Stimulated activated naive CD4-positive, alpha-beta T cell (primary cell): ENCODE measurements around the gene GOLGA7B.
"Not testable (repeated sequence)": the region's sequence is repeated elsewhere in the genome, so short reads cannot be mapped to it uniquely, and the experiment has no call there.

Experiments used
- DNase-seq, 6 experiments: peaks; one replicate each; lab custom pipeline; 2025; lab: John Stamatoyannopoulos, UW

The GOLGA7B gene

DNA sequence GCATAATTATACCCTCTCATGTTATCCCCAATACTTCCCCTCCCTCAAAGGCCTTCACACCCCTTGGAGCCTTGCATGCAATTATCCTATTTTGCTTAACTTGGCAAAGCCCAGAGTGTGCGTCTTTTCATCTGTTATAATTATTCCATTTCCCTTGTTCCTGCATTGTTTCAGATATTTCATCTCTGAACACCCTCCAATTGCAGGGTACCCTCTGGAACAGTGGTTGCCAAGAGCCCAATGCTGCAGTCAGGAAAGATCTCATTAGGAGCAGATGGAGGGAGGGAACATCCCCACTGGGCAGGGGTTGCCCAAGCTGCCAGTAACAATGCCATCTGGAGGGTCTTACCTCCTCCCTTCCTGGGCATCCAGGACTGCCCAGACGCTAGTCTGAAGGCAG, 18.4 kb upstream of the GOLGA7B start:
- no peak for DNase-seq

DNA sequence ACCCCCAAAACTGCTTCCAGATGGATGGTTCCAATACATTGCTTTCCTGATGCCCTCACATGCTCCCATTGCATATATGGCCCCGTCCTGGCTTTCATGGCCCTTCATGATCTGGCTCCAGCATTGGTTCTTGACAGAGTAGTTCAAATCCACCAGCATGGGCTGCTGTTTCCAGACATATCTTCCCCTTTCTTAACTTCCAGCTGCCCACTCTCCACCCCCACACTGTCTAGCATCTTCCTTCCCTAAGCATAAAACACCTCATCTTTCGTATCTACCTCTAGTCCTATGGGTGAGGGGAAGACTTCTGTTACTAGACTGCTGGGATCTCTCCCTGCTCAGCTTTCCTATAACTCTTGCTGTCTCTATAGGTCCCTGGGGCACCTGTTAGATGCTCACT, 13.2 kb upstream of the GOLGA7B start:
- no peak for DNase-seq

DNA sequence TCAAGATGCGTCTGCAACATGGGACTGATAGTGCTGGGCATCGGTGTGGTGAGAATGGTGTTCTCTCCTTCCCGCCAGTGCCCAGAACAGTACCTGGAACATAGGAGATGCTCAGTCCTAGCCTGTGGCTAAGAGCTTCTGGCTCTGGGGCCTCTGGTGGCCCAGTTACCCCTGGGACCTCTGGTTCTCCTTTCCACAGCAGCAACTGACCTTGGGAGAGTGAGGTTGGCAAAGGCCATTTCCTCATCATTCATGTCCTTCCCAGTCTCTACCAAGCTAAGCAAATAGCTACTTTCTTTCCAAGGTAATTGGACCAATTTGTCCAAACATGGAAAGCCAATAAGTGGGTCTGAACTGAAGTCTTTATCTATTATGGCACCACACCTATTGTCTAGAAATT, 11.6 kb upstream of the GOLGA7B start:
- no peak for DNase-seq

DNA sequence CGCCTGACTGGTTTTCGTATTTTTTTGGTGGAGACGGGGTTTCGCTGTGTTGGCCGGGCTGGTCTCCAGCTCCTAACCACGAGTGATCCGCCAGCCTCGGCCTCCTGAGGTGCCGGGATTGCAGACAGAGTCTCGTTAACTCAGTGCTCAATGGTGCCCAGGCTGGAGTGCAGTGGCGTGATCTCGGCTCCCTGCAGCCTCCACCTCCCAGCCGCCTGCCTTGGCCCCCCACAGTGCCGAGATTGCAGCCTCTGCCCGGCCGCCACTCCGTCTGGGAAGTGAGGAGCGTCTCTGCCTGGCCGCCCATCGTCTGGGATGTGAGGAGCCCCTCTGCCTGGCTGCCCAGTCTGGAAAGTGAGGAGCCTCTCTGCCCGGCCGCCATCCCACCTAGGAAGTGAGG, 8.5 kb upstream of the GOLGA7B start:
- DNase-seq: not testable (repeated sequence)

- DNase-seq: not testable (repeated sequence)
Measured at GRCh38 chr10:97842114-97842513, 7.5 kb upstream of the GOLGA7B start.

GRCh38 chr10:97842656-97843280, 6.9 kb upstream of the GOLGA7B start:
- no peak for DNase-seq

DNA sequence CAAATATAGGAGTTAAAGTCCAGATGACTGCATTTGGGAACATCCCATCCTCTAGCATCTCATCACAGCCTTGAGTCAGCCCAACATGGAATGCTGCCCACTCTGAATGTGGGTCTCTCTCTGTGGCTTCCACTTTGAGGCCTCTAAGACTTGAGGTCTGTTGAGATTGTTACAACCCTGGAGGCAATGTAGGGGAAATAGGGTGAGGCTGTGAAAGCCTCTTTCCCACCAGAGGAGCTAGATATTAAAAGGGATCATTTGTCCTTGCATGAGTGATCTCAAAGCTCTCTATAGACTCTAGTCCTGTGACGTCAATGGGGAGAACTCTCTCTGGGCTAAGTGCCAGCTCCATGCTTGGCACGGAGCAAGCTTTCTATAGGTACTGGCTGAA, 6.4 kb upstream of the GOLGA7B start:
- no peak for DNase-seq

- not testable (repeated sequence) for DNase-seq
Measured at GRCh38 chr10:97843972-97844371, 5.7 kb upstream of the GOLGA7B start.

DNA sequence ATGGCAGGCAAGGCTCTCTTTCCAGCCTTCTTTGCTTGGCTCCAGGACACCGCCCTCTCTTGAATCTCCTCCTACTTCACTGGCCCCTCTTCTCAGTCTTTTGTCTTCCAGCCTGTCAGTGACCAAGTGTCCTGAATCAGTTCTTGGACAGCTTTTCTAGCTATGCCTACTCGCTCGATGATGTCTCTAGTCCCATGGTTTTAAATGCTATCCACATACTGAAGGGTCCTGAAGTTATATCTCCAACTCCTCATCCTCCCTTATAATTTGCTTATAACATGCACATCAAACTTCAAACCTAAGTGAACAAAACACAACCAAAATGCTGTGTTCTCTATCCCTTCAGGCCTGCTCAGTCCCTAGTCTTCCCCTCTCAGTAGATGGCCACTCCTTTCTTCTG, 5.0 kb upstream of the GOLGA7B start:
- no peak for DNase-seq

GRCh38 chr10:97849103-97849686, 448 bp upstream of the GOLGA7B start:
- peak in 4 of 6 experiments; percentile 26 to 55 (median 46) for DNase-seq

DNA sequence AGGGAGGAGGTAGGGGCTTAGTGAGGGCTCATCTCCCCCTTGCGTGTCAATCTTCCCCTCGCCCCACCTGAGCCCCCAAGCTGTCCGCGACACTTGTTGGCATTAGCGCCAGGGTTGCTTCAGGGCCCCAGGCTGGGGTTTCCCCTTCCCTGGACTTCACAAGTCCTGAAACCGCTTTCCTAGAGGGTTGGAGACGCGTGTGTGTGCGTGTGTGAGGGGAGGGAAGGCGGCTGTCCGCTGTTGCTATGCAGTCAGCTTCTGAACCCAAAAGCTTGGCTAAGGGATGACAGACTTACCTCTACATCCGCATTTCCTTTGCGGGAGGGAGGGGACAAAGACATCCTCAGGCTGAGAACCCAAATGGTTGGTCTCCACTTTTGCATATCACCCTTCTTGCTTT, 803 bp downstream of the GOLGA7B start:
- DNase-seq: peak in 4 of 6 experiments; percentile 20 to 33 (median 28)

DNA sequence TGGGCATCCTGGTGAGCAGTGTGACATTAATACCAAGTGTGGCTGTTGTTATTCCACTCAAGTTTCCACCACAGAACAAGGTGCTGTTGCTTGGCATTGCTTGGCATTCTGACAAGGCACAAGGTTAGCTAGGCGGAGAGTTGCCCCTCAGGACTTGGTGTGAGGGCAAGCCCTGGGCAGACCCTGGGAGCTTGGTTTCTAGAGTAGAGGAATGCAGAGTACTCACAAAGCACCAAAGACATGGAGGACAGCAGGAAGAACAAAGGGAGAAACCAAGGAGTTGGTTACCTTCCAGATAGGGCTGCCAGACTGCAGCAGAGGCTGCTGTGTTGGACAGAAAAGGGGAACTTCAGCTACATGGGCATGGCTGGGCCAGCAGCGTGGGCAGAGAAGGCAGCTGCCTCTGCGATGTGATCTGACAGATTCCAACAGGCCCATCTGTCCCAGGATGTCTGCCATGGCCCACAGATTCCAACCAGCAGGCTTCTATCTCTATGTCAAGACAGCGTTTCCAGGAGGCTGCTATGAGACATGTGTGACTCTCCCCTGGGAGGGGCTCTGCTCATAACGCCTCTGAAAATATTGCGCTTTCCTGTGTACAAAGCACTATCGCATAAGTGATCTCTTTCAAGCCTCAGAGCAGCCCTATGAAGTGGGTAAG, 1.8 kb downstream of the GOLGA7B start:
- peak in 3 of 6 experiments; percentile 18 to 41 (median 22) for DNase-seq

- no peak for DNase-seq
Measured at GRCh38 chr10:97852277-97852676, 2.6 kb downstream of the GOLGA7B start.

DNA sequence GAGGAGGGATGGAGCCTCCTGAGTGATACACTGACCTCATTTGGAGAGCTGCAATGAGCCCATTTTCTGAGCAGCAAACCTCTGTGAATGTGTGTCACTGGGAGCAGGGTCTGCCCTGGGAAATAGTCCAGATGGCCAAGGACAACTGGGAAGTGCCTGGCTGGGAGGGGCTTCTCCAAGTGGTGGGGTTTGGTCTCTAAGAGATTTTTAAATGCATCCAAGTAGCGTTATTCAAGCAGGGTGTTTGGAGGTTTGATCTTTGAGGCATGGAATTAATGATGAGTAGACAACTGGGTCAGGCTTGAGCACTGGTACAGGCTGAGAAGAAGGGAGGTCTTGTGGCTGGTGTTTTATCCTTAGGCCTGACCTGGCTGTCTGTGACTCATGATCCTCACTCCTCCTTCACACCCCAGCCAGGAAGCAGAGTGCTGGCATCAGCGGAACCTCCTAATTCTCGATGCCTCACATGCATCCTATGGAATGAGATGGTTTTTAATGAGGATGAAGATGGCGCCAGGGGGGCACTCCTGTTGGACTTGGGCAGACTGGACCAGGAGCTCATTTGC, 3.3 kb downstream of the GOLGA7B start:
- DNase-seq: no peak

DNA sequence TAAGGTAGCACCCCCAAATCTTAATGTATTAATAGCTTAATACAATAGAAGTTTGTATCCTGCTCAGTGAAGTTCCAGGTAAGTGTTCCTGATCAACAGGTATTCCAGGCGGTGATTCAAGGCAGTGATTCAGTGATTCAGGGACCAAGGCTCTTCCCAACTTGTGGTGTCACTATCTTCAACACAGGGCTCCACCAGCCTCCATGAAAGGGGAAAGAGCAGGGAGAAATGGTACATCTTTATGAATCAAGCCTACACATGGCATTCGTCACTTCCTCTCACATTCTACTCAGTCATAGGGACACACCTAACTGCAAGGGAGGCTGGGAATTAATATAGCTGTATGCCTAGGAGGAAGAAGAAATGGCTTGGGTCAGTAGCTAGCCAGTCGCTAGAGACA, 5.1 kb downstream of the GOLGA7B start:
- DNase-seq: no peak

- no peak for DNase-seq
Measured at GRCh38 chr10:97858001-97858439, 8.4 kb downstream of the GOLGA7B start.

GRCh38 chr10:97861097-97861750, 11.6 kb downstream of the GOLGA7B start:
- DNase-seq: no peak

DNA sequence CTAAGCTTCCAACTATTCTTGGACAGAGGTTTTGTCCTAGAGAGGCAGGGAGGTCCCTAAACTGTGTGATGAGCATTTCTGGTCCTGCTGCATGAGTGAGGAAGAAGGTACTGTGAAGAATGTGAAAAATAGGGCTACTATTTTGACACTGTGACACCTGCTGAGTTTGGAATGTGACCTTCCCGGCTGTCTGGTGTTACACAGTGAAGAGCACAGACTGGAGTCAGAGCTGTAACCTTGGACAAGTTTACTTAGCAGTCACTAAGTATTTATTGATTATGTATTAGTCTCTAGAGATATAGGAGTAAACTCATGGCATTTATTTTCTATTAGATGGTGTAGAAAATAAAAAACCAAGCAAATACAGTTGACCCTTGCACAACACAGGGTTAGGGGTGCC, 12.3 kb downstream of the GOLGA7B start:
- DNase-seq: no peak

- no peak for DNase-seq
Measured at GRCh38 chr10:97863808-97864207, 14.2 kb downstream of the GOLGA7B start.

DNA sequence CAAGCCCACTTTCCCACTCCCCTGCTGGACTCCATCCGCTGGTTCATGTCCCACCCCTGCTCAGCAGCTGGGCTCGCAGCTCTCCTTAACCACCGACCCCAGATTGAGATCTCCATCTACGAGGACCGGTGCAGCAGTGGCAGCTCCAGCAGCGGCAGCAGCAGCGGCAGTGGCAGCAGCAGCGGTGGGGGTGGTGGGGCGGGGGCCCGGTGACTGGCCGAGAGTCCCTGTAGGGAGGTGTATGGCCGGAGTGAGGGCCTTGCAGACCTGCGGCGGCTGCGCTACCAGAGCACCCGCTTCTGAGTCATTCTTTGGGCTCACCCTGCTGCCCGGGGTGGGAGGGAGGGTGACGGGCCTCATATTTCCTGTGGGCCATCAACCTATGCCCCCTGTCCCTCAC, 15.8 kb downstream of the GOLGA7B start:
- DNase-seq: no peak

- DNase-seq: no peak
Measured at GRCh38 chr10:97866524-97867219, 17.0 kb downstream of the GOLGA7B start.

GRCh38 chr10:97867220-97867800, 17.7 kb downstream of the GOLGA7B start:
- no peak for DNase-seq
